Body of pancreas (tissue), 4 donors: ENCODE data around the gene TBC1D22B. TPM values are rescaled to one million over a fixed set of nuclear protein-coding genes. Genes with fewer than 3 reads are reported as not detected.

Source experiments
- ATAC-seq: fragments of 150-250 bp; one replicate; pipeline ENCODE4 v1.9.1; 2016
- DNase-seq, 4 donors: peaks; one replicate each; pipeline ENCODE4 v3.0.0-alpha.2; 2019
- H3K27ac ChIP-seq, 4 donors: fragments of 200-600 bp; sonication (generic); 1 replicate in 3 of 4; 2 replicates in 1 of 4; pipeline versions ENCODE4 v1.5.1 to v1.6.1; 2016 to 2019; ENCODE audit warnings: mild to moderate bottlenecking in 1 of 4, mixed read lengths in 1 of 4, moderate library complexity in 1 of 4
- H3K27me3 ChIP-seq, 2 donors: fragments of 200-600 bp; sonication (generic); one replicate each; pipeline ENCODE4 v1.6.0; 2016; ENCODE audit warnings: mild to moderate bottlenecking in 1 of 2
- H3K36me3 ChIP-seq, 2 donors: fragments of 200-600 bp; sonication (generic); replicated peaks in 1 of 2; 2 replicates each; pipeline ENCODE4 v1.5.1; 2016; ENCODE audit warnings: low read depth in 2 of 2; ENCODE audit not compliant: insufficient read depth in 1 of 2
- H3K4me1 ChIP-seq: fragments of 200-600 bp; sonication (generic); one replicate; pipeline ENCODE4 v1.6.0; 2016
- H3K4me3 ChIP-seq, 2 donors: fragments of 200-600 bp; sonication (generic); 1 replicate in 1 of 2; 2 replicates in 1 of 2; pipeline ENCODE4 v1.5.1; 2016 to 2019
- H3K9me3 ChIP-seq, 3 donors: fragments of 200-600 bp; sonication (generic); 1 replicate in 2 of 3; 2 replicates in 1 of 3; pipeline ENCODE4 v1.5.1; 2016
- CTCF ChIP-seq, 7 experiments: fragments of 450-650 bp in 4 of 7; fragments of 200-600 bp in 3 of 7; sonication (generic) in 3 of 7; IDR thresholded peaks; one replicate each; pipeline ENCODE4 v1.5.1; 2016 to 2019; ENCODE audit warnings: antibody characterized with exemption in 7 of 7
- POLR2A ChIP-seq, 3 donors: fragments of 450-650 bp; IDR thresholded peaks; one replicate each; pipeline ENCODE4 v1.6.1; 2016; ENCODE audit warnings: antibody characterized with exemption in 3 of 3, mild to moderate bottlenecking in 2 of 3
- WGBS, 2 donors: methylation state at CpG; one replicate each; pipeline ENCODE4 v1.1.5; 2017; 5-methylcytosine and 5-hydroxymethylcytosine counted together
- intact Hi-C: fragments of 100-400 bp; cut with DNase I; formaldehyde crosslinking; loops from one replicate; pipeline ENCODE4 v1.15.1; 2023
- total RNA-seq, 2 donors: library from RNA; depleted of rRNA; stranded (reverse); fragments of >200 nt; gene quantifications; one replicate each; pipeline ENCODE4 v1.1.0, GENCODE V29; 2016

The TBC1D22B gene
- total RNA-seq, 2 donors from 2014 or later = 8.0 to 8.2 TPM

- TF ChIP-seq POLR2A (IDR thresholded peaks at IDR 0.05) (no peak), CTCF (IDR thresholded peaks at IDR 0.05) (no peak)
- Histone ChIP-seq H3K9me3 (no peaks in the 10 kb centered on the region), H3K4me1 (no peaks in the 10 kb centered on the region), H3K27ac (no peak overlapping the region), H3K4me3 (no peak overlapping the region), H3K27me3 (no peaks in the 10 kb centered on the region), H3K36me3 (no peaks in the 10 kb centered on the region)
- no peak for DNase-seq
- WGBS, 2 donors = 88% methylated on average over 4 of the region's 4 CpGs
- intact Hi-C loops = no loop called here
- ATAC-seq = no peak
These were observed 6.3 kb upstream of the TBC1D22B start for GRCh38 chr6:37251211-37251780.

- Histone ChIP-seq H3K4me1 (peaks cover 8% of the 10 kb centered on the region), H3K27me3 (no peaks in the 10 kb centered on the region), H3K4me3 (no peak overlapping the region), H3K36me3 (no peaks in the 10 kb centered on the region), H3K9me3 (no peaks in the 10 kb centered on the region), H3K27ac (no peak overlapping the region)
- DNase-seq (no peak), ATAC-seq (no peak)
- no peak for TF ChIP-seq POLR2A (IDR thresholded peaks at IDR 0.05)
- TF ChIP-seq CTCF (IDR thresholded peaks at IDR 0.05) = no peak
- intact Hi-C loops = no loop called here
These were observed 4.0 kb upstream of the TBC1D22B start for GRCh38 chr6:37253486-37254007.

DNA sequence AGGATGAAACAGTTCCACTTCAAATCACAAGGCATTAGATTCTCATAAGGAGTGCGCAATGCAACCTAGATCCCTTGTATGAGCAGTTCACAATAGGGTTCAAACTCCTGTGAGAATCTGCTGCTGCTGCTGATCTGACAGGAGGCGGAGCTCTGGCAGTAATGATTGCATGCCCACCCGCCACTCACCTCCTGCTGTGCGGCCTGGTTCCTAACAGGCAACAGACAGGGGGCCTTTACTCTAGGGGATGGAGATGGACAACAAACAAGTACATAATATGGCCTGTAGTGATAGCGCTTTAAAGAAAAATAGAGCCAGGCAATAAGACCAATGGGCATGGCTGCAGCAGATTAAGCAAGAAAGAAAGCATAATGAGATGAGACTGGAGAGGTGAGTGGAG lies 2.7 kb upstream of the TBC1D22B start:
- WGBS, 2 donors = 90 to 92% methylated on average over 5 of the region's 5 CpGs

DNA sequence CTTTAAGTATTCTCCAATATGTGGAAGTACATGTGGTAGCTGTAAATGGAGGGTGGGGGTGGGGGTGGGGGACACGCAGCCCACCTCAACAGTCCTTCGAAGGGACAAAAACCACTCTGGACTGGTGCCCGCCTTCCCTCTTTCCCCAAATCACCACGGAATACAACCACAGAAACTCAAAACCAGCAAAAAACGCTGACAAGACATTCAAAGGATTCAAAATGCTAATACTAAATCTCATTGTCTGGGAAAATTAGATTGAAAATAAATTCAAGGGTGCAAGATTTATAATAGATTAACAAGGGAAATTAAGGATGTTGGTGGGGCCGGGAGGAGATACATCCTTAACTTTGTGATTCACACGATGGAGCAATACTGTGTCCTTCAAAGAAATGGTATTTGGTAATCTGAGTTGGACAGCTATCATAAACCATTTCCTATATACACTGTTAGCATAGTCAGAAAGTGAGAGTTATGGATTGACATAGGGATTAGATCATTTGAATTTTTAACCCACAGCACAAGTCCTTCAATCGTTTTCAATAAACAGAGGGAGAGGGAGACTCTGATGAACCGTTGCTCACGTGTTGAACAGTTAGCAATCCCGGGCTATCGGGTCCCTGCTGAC lies 766 bp upstream of the TBC1D22B start:
- Histone ChIP-seq H3K9me3 (no peaks in the 10 kb centered on the region), H3K4me3 (no peak overlapping the region), H3K4me1 (peaks cover 22% of the 10 kb centered on the region), H3K27ac (peak overlapping the region in 2 of 4 donors; percentile 83 to 95), H3K27me3 (no peaks in the 10 kb centered on the region), H3K36me3 (no peaks in the 10 kb centered on the region)
- TF ChIP-seq POLR2A (IDR thresholded peaks at IDR 0.05) = no peak
- TF ChIP-seq CTCF (IDR thresholded peaks at IDR 0.05) = no peak
- 46% methylated on average over 12 of the region's 12 CpGs for WGBS, 2 donors
- DNase-seq (no peak), ATAC-seq (no peak)
- intact Hi-C loops = no loop called here

More for the DNA sequence above, 2.7 kb upstream of the TBC1D22B start:
- no peaks in the 10 kb centered on the region for H3K27me3 ChIP-seq
- TF ChIP-seq POLR2A (IDR thresholded peaks at IDR 0.05) (no peak), CTCF (IDR thresholded peaks at IDR 0.05) (no peak)
- intact Hi-C loops = no loop called here
- DNase-seq (no peak), ATAC-seq (no peak)
- H3K4me3 ChIP-seq = no peak overlapping the region
- no peaks in the 10 kb centered on the region for H3K9me3 ChIP-seq
- H3K36me3 ChIP-seq = no peaks in the 10 kb centered on the region
- no peak overlapping the region for H3K27ac ChIP-seq
- peaks cover 21% of the 10 kb centered on the region for H3K4me1 ChIP-seq

- Histone ChIP-seq H3K27me3 (no peaks in the 10 kb centered on the region), H3K4me3 (no peak overlapping the region), H3K4me1 (peaks cover 27% of the 10 kb centered on the region), H3K36me3 (no peaks in the 10 kb centered on the region), H3K9me3 (no peaks in the 10 kb centered on the region), H3K27ac (peak overlapping the region in 3 of 4 donors; percentile 83 to 95 (median 90))
- no peak for ATAC-seq
- intact Hi-C loops = no loop called here
- no peak for TF ChIP-seq POLR2A (IDR thresholded peaks at IDR 0.05)
- no peak for TF ChIP-seq CTCF (IDR thresholded peaks at IDR 0.05)
- WGBS, 2 donors = 0 to 1% methylated on average over 9 of the region's 9 CpGs
- no peak for DNase-seq
These were observed 295 bp upstream of the TBC1D22B start for GRCh38 chr6:37257320-37257633.
